OCI-LY3 (cell line): ENCODE results near the gene SP8.

Source experiments
- EZH2phosphoT487 ChIP-seq: fragments of 200-600 bp; shearing (Covaris generic); IDR thresholded peaks from 2 replicates; pipeline ENCODE4 v1.6.1; 2018; ENCODE audit warnings: antibody characterized with exemption, mixed run types, low read depth
- TF ChIP-seq, protein P1 (sequence below): fragments of 200-600, 300-600 bp; sonication (generic); IDR thresholded peaks from 2 replicates; pipeline ENCODE4 v1.5.1; 2014; ENCODE audit warnings: antibody characterized with exemption, low read length, low read depth

- TF ChIP-seq, protein P1, sequence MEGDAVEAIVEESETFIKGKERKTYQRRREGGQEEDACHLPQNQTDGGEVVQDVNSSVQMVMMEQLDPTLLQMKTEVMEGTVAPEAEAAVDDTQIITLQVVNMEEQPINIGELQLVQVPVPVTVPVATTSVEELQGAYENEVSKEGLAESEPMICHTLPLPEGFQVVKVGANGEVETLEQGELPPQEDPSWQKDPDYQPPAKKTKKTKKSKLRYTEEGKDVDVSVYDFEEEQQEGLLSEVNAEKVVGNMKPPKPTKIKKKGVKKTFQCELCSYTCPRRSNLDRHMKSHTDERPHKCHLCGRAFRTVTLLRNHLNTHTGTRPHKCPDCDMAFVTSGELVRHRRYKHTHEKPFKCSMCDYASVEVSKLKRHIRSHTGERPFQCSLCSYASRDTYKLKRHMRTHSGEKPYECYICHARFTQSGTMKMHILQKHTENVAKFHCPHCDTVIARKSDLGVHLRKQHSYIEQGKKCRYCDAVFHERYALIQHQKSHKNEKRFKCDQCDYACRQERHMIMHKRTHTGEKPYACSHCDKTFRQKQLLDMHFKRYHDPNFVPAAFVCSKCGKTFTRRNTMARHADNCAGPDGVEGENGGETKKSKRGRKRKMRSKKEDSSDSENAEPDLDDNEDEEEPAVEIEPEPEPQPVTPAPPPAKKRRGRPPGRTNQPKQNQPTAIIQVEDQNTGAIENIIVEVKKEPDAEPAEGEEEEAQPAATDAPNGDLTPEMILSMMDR: no peak
- no peak for TF ChIP-seq EZH2phosphoT487
These were observed 36.8 kb downstream of the SP8 start for GRCh38 chr7:20749906-20750305.
